Measurements from ENCODE around the gene PIK3R5. TPM values are rescaled to one million over a fixed set of nuclear protein-coding genes. Genes with fewer than 3 reads are reported as not detected.

Gene PIK3R5
- polyA plus RNA-seq, 1 experiment, result 0.02 TPM

DNA sequence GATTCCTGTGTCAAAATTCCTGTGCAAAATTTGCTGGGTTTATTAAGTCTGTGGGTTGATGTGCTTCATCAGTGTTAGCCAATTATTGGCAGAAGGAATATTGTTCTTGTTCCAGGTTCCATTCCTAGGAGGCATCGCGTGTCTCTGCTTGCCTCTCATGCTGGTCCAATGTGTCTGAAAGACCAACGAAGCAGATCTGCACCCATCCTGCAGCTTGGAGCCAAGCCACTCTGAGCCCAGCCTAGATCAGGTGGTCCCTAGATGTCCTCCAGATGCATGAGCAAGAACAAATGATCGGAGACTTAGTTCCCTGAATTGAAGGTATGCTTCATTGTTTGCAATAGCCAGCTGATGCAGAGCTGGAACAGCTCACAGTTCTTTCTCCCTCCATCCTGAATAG is 87.5 kb downstream of the PIK3R5 start:
- POLR2A ChIA-PET, result no interaction called here
- DNase-seq (ENCODE audit: low read depth), result no peak
- CTCF ChIA-PET, result interaction anchor here (1.1 to 2.9 kb wide), 2 partner anchors 11 to 37 kb away, joined by 3 to 16 read pairs; no protein-coding TSS in a partner anchor
- Histone ChIP-seq H3K36me3 (ENCODE audit: control insufficient read depth, insufficient read depth, low read length) (no peaks in the 10 kb centered on the region), H3K4me3 (ENCODE audit: low read depth, low read length) (no peak overlapping the region), H3K27me3 (ENCODE audit: control insufficient read depth, insufficient read depth, low read length) (no peaks in the 10 kb centered on the region)
- TF ChIP-seq, protein P1, sequence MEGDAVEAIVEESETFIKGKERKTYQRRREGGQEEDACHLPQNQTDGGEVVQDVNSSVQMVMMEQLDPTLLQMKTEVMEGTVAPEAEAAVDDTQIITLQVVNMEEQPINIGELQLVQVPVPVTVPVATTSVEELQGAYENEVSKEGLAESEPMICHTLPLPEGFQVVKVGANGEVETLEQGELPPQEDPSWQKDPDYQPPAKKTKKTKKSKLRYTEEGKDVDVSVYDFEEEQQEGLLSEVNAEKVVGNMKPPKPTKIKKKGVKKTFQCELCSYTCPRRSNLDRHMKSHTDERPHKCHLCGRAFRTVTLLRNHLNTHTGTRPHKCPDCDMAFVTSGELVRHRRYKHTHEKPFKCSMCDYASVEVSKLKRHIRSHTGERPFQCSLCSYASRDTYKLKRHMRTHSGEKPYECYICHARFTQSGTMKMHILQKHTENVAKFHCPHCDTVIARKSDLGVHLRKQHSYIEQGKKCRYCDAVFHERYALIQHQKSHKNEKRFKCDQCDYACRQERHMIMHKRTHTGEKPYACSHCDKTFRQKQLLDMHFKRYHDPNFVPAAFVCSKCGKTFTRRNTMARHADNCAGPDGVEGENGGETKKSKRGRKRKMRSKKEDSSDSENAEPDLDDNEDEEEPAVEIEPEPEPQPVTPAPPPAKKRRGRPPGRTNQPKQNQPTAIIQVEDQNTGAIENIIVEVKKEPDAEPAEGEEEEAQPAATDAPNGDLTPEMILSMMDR (IDR thresholded peaks at IDR 0.05; ENCODE audit: insufficient read depth, low read depth, low read length), result no peak

DNA sequence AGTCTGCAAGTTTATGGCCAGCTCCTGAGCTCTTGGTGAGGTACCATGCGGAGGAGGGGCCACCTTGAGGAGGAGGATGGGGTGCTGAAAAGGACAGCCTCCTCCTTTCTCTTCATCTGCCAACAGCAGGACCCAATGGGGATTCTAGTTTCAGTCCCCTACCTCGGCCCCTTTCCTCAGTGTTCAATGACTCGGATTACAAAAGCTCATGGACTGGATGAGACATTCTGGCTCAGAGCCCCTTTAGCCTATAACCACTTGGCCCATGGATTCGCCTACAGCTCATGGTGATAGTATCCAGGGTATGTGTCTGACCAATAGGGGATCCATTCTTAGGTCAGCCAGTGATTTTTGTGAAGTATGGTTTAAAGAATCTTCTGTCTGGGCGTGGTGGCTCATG is 89.5 kb downstream of the PIK3R5 start:
- TF ChIP-seq, protein P1 (IDR thresholded peaks at IDR 0.05; ENCODE audit: insufficient read depth, low read depth, low read length), result no peak
- H3K36me3 ChIP-seq (ENCODE audit: control insufficient read depth, insufficient read depth, low read length), result no peaks in the 10 kb centered on the region
- ChIA-PET CTCF (interaction anchor here (1.2 to 1.8 kb wide), 2 partner anchors 19 to 51 kb away, joined by 5 read pairs; no protein-coding TSS in a partner anchor), POLR2A (no interaction called here)
- DNase-seq (ENCODE audit: low read depth), result no peak
- no peak overlapping the region for H3K4me3 ChIP-seq (ENCODE audit: low read depth, low read length)
- no peaks in the 10 kb centered on the region; the same call in 1 of the 2 replicates for H3K27me3 ChIP-seq (ENCODE audit: control insufficient read depth, insufficient read depth, low read length)

- no peak overlapping the region for H3K4me3 ChIP-seq (ENCODE audit: low read depth, low read length)
- CTCF ChIA-PET, result interaction anchor here (1.8 kb wide), 1 partner anchor 19 kb away, joined by 5 read pairs; no protein-coding TSS in a partner anchor
- no peaks in the 10 kb centered on the region; the same call in 1 of the 2 replicates for H3K27me3 ChIP-seq (ENCODE audit: control insufficient read depth, insufficient read depth, low read length)
- H3K36me3 ChIP-seq (ENCODE audit: control insufficient read depth, insufficient read depth, low read length), result no peaks in the 10 kb centered on the region
- DNase-seq (ENCODE audit: low read depth), result no peak
- TF ChIP-seq, protein P1 (IDR thresholded peaks at IDR 0.05; ENCODE audit: insufficient read depth, low read depth, low read length), result no peak
- POLR2A ChIA-PET, result no interaction called here
Measured at GRCh38 chr17:8875436-8875835, 90.1 kb downstream of the PIK3R5 start.

- POLR2A ChIA-PET, result no interaction called here
- CTCF ChIA-PET, result interaction anchor here (1.1 to 1.5 kb wide), 3 partner anchors 10 to 16 kb away, joined by 3 read pairs; no protein-coding TSS in a partner anchor
- DNase-seq (ENCODE audit: low read depth), result no peak
- TF ChIP-seq, protein P1 (IDR thresholded peaks at IDR 0.05; ENCODE audit: insufficient read depth, low read depth, low read length), result no peak
- Histone ChIP-seq H3K36me3 (ENCODE audit: control insufficient read depth, insufficient read depth, low read length) (no peaks in the 10 kb centered on the region), H3K27me3 (ENCODE audit: control insufficient read depth, insufficient read depth, low read length) (no peaks in the 10 kb centered on the region; the same call in 1 of the 2 replicates), H3K4me3 (ENCODE audit: low read depth, low read length) (no peak overlapping the region)
Measured at GRCh38 chr17:8873801-8874715, 91.4 kb downstream of the PIK3R5 start.

DNA sequence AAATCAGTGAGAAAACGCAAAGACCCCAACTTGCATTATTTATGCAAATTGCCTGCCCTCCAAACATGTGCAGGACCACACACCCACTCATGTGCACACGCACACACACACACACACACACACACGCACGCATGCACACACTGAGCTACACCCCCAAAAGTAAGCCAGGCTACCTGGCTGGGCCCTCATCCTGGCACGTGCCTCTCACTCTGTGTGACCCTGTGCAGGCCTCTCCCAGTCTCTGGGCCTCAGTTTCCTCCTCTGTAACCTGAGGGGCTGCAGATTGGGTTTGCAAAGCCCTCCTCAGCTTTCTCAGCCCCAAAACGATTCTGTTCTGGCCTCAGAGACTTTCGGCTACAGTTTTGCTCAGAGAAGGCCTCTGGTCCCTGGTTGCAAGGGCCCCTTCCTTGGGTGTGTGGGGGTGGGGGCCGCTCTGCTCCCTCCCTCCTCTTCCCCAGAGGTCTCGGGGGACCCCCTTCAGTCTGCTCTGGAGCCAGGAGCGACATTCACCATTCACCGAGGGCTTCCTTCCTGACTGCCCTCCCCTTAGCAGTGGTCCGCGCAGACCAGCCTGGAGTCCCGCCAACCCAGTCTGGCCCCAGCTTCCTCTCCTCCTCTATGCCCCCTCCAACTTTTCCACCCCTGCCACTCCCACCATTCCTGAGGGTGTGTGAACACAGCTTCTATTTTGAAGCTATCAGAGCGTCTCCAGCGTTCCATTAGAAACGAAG is 92.6 kb downstream of the PIK3R5 start:
- Histone ChIP-seq H3K4me3 (ENCODE audit: low read depth, low read length) (no peak overlapping the region), H3K36me3 (ENCODE audit: control insufficient read depth, insufficient read depth, low read length) (no peaks in the 10 kb centered on the region), H3K27me3 (ENCODE audit: control insufficient read depth, insufficient read depth, low read length) (no peaks in the 10 kb centered on the region; the same call in 1 of the 2 replicates)
- POLR2A ChIA-PET, result interaction anchor here (0.6 kb wide), 1 partner anchor 16 kb away, joined by 3 read pairs; no protein-coding TSS in a partner anchor
- CTCF ChIA-PET, result interaction anchor here (0.7 to 1.5 kb wide), 2 partner anchors 8 to 14 kb away, joined by 3 read pairs; no protein-coding TSS in a partner anchor
- TF ChIP-seq, protein P1 (IDR thresholded peaks at IDR 0.05; ENCODE audit: insufficient read depth, low read depth, low read length), result no peak
- DNase-seq (ENCODE audit: low read depth), result no peak
